ENCODE results near the gene AKNA.

Gene AKNA

GRCh38 chr9:114294664-114295063 lies 93.1 kb downstream of the AKNA start:
- H3K4me3 ChIP-seq (ENCODE audit: low read length) = no peak overlapping the region
- no peak for TF ChIP-seq CTCF (conservative IDR thresholded peaks at IDR 0.05; ENCODE audit: low read depth, low read length)
- DNase-seq (ENCODE audit: low read depth) = no peak

GRCh38 chr9:114291886-114292590 lies 95.7 kb downstream of the AKNA start:
- DNase-seq (ENCODE audit: low read depth) = no peak
- no peak overlapping the region for H3K4me3 ChIP-seq (ENCODE audit: low read length)
- TF ChIP-seq CTCF (conservative IDR thresholded peaks at IDR 0.05; ENCODE audit: low read depth, low read length) = no peak

DNA sequence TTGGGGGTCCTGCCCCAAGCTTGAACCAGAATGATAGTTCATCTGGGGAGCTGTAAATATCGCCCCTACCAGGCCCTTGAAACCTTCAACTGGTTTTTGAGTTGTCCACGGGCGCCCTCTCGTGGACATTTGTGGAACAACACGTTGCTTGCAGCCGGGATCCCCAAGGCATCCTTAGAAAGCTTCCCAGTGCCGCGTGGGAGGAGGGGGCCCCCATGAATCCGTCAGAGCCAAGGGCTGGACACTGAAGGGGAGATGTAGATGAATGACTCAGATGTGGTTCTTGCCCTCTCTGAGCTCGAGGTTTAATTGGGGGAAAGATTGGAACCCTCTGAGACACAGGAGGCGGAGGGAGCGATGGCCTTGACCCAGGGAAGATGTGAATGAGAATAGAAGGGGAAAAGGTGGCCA lies 96.7 kb downstream of the AKNA start:
- no peak for DNase-seq (ENCODE audit: low read depth)
- TF ChIP-seq CTCF (conservative IDR thresholded peaks at IDR 0.05; ENCODE audit: low read depth, low read length) = peak; percentile 79
- no peak overlapping the region for H3K4me3 ChIP-seq (ENCODE audit: low read length)

DNA sequence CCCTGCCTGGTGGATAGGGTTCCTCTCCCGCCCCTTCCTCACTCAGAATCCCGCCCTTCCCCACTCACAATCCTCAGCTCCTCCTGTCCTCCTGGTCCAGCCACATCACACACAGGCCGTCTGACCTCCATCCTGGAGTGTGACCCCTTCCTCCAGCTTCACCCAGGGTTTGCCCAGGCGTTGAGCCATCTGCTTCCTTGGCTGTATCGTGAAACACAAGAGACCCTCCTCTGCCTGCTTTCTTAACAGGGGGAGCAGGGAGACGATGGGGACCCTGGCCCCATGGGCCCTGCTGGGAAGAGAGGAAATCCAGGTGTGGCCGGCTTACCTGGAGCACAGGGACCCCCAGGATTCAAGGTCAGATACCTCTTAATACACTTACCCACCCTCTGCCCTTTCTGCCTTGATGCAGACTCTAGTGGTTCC lies 97.2 kb downstream of the AKNA start:
- H3K4me3 ChIP-seq (ENCODE audit: low read length) = no peak overlapping the region
- DNase-seq (ENCODE audit: low read depth) = no peak
- TF ChIP-seq CTCF (conservative IDR thresholded peaks at IDR 0.05; ENCODE audit: low read depth, low read length) = no peak

DNA sequence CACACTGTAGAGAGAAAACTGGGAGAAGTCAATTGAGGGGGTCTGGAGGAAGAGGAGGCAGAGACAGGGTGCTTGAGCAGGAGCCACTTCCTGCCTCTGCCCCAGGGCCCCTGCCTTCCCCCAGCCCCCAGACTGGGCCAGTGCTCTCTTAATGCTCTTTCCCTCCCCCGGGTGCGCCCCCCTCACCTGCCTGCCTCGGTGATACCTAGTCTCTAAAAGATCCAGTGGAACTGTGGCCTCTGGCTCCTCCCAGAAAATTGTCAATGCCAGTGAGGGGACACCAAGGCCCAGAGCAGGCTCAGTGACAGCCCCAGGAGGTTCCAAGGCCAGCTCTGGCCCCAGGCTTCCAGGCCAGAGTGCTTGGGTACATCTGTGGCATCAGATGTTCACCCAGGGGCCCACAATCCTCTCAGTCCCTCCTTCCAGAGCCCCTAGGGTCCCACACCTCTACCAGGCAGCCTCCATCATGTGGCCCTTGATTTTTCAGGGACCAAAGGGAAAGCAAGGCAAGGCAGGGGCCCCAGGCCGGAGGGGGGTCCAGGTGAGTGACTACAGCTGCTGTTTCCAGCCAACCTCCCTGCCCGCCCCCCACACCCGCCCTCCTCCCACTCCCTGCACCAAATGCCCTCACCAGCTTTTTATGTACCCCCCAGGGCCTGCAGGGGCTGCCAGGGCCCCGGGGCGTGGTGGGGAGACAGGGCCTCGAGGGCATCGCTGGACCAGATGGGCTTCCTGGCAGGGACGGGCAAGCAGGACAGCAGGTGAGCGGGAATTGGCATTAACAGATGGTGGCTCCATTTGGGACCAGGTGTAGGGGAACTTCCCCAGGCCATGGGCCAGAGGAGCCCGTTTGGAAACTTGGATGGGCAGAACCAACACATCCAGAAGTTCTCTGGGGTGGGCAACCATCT lies 98.0 kb downstream of the AKNA start:
- no peak for DNase-seq (ENCODE audit: low read depth)
- TF ChIP-seq CTCF (conservative IDR thresholded peaks at IDR 0.05; ENCODE audit: low read depth, low read length) = no peak

DNA sequence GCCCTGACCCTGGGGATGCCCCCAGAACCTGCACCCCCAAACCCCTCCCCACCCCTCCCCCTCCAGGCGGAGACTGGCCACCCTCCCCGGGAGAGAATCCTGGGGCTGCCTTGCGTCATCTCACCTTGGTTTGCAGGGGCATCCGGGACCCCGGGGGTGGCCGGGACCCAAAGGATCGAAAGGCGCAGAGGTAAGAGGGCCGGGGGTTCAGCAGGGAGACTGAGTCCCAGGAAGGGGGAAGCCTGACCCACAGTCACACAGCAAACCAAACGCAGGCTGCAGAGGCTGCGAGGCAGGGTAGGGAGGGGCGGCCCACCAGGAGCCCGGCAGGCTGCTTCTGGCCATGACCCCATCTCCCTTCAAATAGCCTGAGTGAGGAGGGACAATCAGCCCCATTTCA lies 98.7 kb downstream of the AKNA start:
- TF ChIP-seq CTCF (conservative IDR thresholded peaks at IDR 0.05; ENCODE audit: low read depth, low read length) = no peak
- DNase-seq (ENCODE audit: low read depth) = no peak
- H3K4me3 ChIP-seq (ENCODE audit: low read length) = no peak overlapping the region

More for the DNA sequence above, 98.0 kb downstream of the AKNA start:
- H3K4me3 ChIP-seq (ENCODE audit: low read length) = no peak overlapping the region
